ENCODE measurements around the gene CTAGE9.

Gene CTAGE9

DNA sequence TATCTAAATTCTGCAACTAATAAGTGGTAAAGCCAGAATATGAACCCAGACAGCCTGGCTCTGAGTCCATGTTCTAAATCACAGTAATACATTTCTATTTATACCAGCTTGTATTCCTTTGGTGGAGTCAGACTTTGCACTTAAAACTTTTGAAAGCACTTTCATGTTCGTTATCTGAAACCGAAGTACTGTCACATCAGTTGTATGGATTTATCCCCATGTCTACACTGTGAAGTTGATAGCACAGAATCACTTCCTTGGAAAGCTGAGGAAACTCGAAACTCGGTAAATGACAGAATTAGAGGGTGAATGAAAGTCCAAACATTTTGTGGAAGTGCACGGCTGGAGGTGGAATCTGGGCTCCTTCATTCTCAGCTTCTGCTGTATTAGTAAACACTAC, 28.3 kb upstream of the CTAGE9 start:
- TF ChIP-seq, protein P1, sequence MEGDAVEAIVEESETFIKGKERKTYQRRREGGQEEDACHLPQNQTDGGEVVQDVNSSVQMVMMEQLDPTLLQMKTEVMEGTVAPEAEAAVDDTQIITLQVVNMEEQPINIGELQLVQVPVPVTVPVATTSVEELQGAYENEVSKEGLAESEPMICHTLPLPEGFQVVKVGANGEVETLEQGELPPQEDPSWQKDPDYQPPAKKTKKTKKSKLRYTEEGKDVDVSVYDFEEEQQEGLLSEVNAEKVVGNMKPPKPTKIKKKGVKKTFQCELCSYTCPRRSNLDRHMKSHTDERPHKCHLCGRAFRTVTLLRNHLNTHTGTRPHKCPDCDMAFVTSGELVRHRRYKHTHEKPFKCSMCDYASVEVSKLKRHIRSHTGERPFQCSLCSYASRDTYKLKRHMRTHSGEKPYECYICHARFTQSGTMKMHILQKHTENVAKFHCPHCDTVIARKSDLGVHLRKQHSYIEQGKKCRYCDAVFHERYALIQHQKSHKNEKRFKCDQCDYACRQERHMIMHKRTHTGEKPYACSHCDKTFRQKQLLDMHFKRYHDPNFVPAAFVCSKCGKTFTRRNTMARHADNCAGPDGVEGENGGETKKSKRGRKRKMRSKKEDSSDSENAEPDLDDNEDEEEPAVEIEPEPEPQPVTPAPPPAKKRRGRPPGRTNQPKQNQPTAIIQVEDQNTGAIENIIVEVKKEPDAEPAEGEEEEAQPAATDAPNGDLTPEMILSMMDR (IDR thresholded peaks at IDR 0.05; ENCODE audit: low read length, missing control alignments): no peak
- H3K4me3 ChIP-seq (replicated peaks; ENCODE audit: low read depth, low read length): no peak overlapping the region
- no peak for DNase-seq (ENCODE audit: low read depth)

DNA sequence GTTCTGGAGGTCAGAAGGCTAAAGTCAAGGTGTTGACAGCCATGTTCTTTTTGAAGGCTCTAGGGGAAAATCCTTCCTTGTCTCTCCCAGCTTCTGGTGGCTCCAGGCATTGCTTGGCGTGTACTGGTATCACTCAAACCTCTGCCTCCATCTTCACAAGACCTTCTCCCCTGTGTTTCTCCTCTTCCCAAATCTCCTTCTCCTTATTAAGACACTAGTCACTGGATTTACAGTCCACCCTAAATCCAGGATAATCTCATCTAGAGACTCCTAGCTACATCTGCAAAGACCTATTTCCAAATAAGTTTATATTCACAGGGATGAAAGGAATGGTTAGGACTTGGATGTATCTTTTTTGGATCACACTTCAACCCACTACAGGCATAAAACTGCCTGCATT, 26.0 kb upstream of the CTAGE9 start:
- TF ChIP-seq, protein P1 (IDR thresholded peaks at IDR 0.05; ENCODE audit: low read length, missing control alignments): no peak
- no peak for DNase-seq (ENCODE audit: low read depth)
- no peak overlapping the region for H3K4me3 ChIP-seq (replicated peaks; ENCODE audit: low read depth, low read length)

DNA sequence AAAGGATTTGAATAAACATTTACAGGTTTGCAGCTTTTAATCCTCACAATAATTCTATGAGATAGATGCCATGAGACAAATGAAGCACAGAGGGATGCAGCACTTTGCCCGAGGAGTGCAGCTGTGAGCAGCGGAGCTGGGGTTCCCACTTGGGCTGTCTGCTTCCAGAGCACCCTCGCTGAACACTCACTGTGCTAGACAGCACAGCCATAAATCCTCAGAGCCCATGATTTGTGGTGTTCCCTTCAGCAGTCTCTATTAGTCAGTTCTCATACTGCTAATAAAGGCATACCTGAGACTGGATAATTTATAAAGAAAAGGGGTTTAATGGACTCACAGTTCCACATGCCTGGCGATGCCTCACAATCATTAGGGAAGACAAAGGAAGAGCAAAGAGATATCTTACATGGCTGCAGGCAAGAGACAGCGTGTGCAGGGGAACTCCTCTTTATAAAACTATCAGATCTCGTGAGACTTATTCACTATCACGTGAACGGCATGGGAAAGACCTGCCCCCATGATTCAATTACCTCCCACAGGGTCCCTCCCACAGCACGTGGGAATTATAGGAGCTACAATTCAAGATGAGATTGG, 25.3 kb upstream of the CTAGE9 start:
- DNase-seq (ENCODE audit: low read depth): no peak
- H3K4me3 ChIP-seq (replicated peaks; ENCODE audit: low read depth, low read length): no peak overlapping the region
- TF ChIP-seq, protein P1 (IDR thresholded peaks at IDR 0.05; ENCODE audit: low read length, missing control alignments): no peak

DNA sequence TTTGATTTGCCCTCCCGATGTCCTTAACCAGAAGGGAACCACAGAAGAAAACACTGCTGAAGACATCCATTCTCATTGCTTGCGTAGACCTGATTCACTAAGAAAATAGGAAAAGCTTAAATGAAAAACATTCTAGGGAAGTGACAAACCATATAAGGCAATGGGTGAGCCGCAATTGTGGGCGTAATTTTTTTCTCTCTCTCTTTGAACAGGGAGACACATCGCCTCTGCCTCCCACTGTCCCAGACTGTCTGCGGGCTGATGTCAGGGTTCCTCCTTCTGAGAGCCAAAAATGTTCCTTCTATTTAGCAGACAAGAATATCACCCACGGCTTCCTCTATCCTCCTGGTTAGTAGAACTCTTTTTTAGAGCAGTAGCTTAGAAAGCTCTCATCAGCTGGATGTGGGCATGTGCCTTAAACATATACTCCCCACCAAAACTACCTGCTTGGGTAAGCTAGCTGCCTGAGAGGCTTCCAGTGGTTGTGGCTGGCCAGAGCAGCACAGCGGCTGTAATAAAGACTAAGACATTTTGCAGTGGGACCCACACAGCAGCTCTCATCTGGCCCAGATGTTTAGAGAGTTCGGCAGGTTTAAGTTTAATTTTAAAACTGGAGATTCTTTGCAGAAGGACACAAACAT, 22.7 kb upstream of the CTAGE9 start:
- TF ChIP-seq, protein P1 (IDR thresholded peaks at IDR 0.05; ENCODE audit: low read length, missing control alignments): no peak
- DNase-seq (ENCODE audit: low read depth): peak; percentile 46
- H3K4me3 ChIP-seq (replicated peaks; ENCODE audit: low read depth, low read length): no peak overlapping the region

DNA sequence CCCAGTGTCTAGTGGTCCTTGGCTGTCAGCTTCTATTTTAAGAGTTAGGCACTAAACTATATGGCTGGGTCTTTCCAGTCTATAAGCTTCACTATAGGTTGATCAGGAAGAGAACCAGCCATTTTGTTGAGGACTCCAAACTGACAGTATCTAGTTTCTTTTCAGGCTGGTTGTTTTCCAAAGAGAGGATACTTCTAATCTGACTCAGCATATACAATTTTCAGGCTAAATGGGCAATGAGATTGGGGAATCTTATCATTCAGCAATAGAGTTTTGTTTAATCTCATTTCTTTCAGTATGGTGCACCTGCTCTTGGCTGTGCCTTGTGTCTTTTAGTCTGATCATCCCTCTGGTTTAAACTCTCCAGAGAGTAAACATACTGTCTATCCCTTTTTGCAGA, 20.4 kb upstream of the CTAGE9 start:
- DNase-seq (ENCODE audit: low read depth): no peak
- TF ChIP-seq, protein P1 (IDR thresholded peaks at IDR 0.05; ENCODE audit: low read length, missing control alignments): no peak
- H3K4me3 ChIP-seq (replicated peaks; ENCODE audit: low read depth, low read length): no peak overlapping the region

DNA sequence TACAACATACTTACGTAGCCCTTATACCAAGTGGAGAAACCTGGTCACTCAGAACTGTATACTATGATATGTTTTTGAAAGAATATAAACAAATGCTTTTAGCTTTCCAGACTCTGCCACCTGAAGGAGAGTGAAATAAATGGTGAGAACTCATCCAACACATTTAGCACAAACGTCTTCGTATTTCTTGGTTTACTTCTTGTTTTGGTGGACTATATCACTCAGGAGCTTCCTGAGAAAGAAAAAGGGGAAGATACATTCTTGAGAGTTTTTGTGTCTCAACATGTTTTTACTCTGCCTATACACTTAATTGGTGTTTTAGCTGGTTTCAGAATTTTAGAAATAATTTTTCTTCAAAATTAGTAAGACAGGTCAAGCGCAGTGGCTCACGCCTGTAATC, 19.4 kb upstream of the CTAGE9 start:
- H3K4me3 ChIP-seq (replicated peaks; ENCODE audit: low read depth, low read length): no peak overlapping the region
- DNase-seq (ENCODE audit: low read depth): no peak
- TF ChIP-seq, protein P1 (IDR thresholded peaks at IDR 0.05; ENCODE audit: low read length, missing control alignments): no peak

DNA sequence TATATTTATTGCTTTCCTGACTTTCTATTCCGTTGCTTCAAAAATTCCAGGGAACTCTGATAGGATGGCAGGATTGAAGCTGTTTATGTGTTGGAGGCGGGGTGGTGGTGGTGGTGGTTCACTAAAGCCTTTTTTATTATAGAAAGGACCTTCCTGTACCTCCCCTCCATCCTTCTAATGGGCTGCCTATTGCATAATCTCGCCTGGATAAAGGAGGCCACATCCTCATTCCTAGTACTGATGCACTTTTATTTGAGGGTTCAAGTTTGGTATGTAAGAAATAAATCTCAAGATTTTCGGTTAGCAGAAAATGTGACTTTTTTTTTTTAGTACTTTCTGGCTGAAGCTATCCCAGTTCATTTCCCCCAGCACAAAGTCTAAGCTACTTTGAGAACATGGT, 18.7 kb upstream of the CTAGE9 start:
- no peak overlapping the region for H3K4me3 ChIP-seq (replicated peaks; ENCODE audit: low read depth, low read length)
- no peak for DNase-seq (ENCODE audit: low read depth)
- TF ChIP-seq, protein P1 (IDR thresholded peaks at IDR 0.05; ENCODE audit: low read length, missing control alignments): no peak
